ENCODE results near the gene CNOT6.

CNOT6 gene

DNA sequence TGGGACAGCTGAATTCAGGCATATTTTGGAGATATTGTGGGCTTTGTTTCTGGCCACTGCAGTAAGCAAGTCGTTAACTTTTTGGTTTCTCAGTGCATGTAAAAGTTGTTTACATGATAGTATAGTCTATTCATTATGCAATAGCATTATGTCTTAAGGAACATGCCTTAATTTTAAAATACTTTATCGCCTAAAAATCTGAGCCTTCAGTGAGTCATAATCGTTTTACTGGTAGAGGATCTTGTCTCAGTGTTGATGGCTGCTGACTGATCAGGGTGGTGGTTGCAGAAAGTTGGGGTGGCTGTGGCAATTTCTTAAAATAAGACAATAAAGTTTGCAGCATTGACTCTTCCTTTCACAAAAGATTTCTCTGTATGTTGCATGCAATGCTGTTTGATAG is 92.0 kb downstream of the CNOT6 start:
- DNase-seq, result no peak

DNA sequence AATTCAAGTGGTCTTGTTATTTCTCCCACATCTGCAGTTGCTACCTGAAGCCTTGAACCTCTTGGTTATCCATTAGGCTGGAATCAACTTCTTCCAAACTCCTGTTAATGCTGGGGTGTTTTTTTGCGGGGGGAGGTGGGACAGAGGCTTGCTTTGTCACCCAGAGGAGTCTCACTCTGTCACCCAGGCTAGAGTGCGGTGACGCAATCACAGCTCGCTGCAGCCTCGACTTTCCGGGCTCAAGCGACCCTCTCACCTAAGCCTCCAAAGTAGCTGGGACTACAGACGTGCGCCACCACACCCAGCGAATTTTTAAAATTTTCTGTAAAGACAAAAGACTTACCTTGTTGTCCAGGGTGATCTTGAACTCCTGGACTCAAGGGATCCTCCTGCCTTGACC is 92.7 kb downstream of the CNOT6 start:
- no peak for DNase-seq

DNA sequence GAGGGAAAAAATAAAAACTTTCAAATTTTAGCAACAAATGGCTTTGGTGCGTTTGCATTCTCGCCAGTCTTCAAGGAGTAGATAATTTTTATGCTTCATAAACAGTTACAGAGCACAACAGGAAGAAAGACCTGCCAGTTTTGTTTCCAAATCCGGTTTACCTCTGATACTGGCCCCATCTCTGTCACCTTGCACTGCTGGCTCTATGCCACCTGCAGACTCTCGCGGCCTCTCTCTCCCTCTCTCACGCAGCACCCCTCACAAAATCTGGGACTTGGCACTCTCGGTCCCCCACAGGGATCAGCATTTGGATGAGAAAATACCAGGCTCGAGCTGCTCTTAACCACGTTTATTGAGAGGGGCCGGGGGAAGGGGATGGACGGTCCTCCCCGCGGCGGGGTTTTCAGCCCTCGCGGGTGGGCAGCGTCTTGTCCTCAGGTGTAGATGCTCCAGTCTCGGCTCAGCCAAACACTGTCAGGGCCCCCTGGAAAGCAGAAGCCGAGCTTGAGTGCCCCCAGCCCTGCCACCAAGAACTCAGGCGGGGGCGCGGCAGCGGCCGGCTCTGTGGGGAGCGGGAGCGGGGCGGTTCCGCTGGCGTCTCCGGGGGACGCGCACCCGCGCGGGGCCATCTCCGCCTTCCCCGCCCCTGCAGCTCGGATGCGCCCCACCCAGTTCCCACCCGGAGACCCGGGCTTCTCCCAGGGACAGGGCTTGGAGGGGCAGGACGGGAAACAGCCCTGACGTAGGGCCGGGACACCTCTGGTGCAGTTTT is 95.8 kb downstream of the CNOT6 start:
- DNase-seq, result no peak

- DNase-seq, result no peak
Measured at GRCh38 chr5:180590543-180591310, 96.5 kb downstream of the CNOT6 start.

- no peak for DNase-seq
Measured at GRCh38 chr5:180591311-180591887, 97.2 kb downstream of the CNOT6 start, which contains the start of gene SCGB3A1. SCGB3A1 (minus strand) TSS chr5:180591499; CDS start chr5:180591462, 37 bp downstream.

DNA sequence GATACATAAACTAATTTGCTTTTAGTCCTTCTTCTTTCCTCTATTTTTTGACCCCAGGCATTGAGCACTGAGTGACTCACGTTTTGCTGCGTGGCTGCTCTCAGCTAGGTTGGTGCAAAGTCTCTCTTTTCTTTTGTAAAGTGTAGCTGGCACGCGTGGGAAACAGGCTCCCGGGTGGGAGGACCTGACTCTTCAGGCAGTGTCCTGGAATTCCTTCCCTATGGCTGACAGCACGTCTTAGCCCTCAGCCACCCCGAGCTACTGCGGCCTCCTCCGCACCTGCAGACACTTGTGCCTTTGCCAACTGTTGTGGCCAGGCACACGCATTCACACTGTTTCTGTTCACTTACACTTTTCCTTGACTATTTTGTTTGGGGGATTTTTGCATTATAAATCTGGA is 98.0 kb downstream of the CNOT6 start:
- DNase-seq, result no peak

DNA sequence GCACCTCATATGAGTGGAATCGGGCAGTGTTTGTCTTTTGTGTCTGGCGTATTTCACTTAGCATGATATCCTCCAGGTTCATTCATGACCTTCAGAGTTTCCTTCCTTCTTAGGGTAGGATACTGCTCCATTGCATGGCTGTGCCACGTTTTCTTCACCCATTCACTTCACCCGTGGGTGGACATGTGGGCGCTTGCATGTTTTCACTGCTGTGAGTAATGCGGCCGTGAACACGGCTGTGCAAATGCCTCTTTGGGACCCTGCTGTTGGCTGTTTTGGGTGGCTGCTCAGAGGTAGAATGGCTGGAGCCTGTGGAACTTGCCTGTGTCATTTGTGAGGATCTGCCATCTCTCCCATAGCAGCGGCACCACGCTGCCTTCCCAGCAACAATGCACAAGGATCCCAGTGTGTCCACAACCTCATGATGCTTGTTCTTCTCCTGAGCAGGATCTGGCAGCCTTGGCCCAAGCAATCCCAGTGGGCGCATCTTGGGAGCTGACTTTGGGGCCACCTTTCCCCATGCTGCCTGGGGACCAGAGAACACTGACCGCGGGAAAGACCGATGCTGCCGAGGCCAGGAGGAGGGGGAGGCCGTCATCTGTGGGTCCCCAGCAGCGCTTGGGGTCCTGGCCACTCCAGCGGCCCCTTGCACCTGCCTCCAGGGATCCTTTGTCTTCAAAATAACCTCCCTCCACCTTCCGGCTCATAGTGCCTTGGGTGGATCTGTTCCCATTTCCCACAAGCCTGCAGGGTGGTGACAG is 99.4 kb downstream of the CNOT6 start:
- no peak for DNase-seq

GRCh38 chr5:180594311-180595045 is 100.3 kb downstream of the CNOT6 start:
- no peak for DNase-seq

DNA sequence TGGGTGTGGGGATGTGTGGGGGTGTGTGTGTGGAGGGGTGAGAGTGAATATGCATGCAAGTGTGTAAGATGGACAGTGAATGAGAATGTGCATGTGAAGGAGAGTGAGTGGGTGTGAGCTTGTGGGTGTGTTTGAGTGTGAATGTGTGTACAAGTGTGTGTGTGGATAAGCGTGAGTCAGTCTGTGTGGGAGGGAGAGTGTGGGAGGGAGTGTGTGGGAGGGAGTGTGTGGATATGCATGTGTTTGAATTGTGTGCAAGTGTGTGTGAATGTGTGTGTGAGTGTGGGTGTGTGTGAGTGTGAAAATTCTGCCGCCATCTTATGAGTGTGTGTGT is 100.8 kb downstream of the CNOT6 start:
- DNase-seq, result no peak

- no peak for DNase-seq
Measured at GRCh38 chr5:180595381-180596114, 101.4 kb downstream of the CNOT6 start.

DNA sequence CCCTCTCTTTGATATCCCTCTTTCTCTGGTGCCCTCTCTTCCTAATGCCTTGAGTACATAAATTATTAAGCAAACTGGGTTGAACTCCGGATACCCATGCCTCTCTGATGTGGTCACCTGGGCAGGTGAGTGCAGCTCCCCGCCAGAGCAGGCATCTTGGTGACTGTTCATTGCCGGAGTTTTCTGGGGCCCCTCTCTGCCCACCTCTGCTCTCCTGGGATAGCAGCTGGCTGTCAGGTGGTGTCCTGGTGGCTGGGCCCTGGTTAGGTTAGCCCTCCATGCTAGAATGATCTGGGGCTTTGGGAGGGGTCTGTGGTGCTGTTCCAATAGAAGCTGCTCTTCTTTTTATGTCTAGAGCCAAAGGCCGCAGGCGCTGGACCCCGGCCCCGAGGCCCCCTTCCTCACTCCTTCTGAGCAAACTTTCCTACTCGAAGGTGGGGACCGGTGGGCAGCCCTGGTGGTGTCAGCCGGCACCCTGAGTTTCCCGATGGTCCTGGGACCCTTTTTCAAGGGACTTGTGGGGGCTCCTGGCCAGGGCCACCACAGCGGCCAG is 102.0 kb downstream of the CNOT6 start:
- DNase-seq, result no peak

GRCh38 chr5:180596668-180597231 is 102.6 kb downstream of the CNOT6 start:
- no peak for DNase-seq

DNA sequence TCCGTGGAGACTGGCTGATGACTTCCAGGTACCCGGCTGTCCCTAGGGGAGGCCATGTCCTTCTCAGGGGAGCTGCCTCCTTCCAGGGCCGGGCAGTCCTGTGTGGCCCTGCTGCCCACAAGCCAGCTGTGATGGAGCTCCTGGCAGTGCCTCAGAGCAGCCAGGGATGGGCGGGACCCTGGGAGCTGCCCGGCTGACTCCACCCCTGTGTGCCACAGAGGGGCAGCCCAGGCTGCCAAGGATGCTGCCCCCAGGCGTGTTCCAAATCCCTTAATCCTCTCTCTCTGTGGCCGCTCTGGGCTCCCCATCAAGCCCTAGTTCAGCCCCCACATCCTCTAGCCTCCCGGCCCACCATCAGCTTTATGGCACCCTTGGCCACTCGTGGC is 104.1 kb downstream of the CNOT6 start:
- DNase-seq, result no peak

DNA sequence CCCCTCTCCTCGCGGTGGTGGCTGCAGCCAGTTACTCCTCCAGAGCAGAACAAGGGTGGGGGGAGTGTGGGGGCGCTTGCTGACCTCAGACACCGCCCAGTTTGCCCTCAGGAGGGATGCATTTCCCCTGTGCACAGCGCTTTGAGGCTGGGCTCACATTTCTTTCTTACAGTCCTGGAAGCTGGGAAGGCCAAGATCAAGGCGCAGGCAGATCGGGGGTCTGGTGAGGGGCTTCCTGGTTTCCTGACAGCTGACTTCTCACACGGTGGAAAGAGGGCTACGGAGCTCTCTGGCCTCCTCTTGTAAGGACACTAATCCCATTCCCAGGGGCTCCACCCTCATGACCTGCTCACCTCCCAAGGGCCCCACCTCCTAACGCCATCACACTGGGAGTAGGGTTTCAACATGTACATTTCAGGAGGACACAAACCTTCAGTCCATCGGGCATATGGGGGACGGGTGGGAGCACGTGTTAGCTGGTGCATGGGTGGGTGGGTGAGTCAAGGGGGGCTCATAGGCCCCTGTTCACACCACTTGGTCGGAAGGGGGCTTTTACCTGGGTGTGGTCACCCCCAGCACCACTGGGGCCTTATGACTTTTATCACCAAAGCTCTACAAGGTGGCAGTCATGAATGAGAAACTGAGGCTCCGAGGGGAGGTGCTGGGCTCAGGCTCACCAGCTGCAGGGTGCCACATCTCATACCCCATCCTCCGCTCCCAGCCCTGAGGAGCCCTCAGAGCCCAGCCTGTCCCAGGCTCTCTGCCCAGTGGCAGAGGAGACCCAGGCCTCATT is 104.8 kb downstream of the CNOT6 start:
- no peak for DNase-seq

- no peak for DNase-seq
Measured at GRCh38 chr5:180599590-180599914, 105.4 kb downstream of the CNOT6 start.

- no peak for DNase-seq
Measured at GRCh38 chr5:180599981-180600553, 105.9 kb downstream of the CNOT6 start.

- DNase-seq, result no peak
Measured at GRCh38 chr5:180600554-180601041, 106.4 kb downstream of the CNOT6 start.

DNA sequence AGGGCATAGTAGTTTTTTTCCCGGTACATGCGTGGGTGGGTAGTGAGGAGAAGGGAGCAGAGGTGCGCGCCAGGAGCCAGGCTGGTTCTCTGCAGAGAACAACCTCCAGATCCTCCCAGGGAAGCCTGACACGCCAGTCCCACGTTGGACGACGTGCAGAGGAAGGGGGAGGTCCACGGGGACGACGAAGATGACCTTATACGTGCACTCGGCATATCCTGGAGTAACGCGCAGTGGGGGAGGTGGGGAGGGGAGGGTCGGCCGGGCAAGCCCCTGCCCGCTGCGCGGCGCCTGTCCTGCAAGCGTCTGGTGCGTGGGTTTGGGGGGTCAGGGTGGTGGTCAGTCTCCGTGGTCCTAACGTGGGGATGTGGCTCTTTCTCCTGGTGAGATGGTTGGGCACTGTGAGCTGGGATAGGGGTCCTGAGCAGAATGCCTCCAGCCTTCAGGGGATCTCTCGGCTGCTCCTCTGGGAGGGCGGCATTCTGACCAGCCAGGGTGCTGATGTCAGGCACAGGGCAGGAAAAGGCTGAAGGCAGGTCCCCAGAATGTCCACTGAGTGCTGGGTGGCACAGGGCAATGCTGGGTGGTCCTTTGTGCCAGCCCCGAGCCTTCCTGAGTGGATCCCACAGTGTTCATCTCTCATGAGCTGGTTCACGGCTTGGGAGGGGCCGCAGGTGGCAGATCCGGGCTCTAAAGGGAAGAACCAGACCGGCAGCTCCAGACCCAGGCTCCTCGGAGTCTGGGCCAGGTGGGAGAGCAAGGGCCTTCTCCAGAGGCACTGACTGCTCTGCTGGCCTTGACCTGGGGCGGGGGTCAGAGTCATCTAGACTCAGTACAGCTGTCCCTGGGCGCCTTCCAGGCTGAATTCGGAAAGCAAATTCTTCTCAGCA is 107.7 kb downstream of the CNOT6 start:
- no peak for DNase-seq
